GM21576 (cell line): ENCODE results near the gene CDKN1C.

ENCODE experiments used
- ATAC-seq: cut with Tn5 transposase; IDR thresholded peaks from one replicate; pipeline ENCODE4 v1.9.1; 2021; ENCODE audit warnings: mild to moderate bottlenecking, moderate library complexity; ENCODE audit not compliant: unreplicated experiment

CDKN1C gene

DNA sequence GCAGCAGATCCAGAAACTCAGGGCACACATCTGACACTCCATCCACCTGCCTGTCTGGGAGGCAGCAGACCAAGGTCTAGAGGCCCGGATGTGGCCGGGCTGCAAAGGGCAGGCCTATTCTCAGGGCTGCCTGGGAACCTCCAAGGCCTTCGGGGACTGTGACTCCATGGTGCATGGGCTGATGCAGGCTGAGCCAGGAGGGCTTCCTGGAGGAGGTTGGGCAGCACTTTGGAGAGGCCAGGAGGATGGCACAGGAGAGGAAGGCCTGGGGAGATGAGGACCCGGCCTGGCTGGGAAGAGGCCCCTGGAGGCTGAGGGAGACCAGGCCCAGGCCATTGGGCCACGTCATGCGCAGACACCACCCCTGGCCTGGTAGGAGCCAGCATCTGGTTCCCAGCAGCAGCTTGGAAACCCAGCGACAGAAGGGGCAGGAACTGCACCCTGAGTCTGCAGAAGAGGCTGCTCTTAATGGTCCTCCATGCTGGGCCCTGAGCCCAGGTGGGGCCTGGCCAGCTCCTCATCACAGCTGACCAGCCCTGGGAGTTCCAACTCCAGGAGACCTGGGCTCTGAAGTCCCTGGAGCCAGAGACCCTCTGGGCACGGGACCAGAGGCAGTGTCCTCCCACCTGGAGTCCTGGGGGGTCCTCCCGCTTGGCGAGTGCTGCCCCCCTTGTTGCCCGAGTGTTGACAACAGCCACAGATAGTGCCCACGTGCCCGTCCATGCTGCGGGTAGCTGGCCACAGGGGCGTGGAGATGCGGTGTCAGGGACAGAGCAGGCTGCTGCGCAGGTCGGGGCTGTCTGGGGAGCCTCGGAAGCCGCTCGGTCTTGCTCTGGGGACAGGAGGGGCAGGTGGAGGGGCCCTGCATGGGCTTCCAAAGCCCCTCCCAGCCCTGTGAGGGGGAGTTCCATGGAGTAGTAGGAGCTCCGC lies 38.1 kb upstream of the CDKN1C start:
- ATAC-seq: no peak

DNA sequence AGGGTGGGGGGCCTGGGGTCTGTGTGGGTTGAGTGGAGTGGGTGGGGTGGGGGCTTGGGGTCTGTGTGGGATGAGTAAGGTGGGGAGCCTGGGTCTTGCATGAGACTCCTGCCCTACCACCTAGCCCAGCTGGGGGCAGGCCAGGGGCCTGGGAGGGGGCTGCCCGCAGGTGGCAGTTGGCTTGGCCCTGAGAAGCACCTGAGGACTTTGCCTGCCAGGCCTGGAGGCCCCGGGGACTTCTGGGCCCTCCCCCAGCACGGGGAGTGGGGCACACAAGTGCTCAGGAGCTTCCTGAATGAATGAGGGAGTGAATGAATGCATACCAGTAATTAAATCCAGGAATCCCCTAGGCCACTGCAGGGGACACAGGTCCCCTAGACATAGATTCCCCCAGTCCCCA lies 37.1 kb upstream of the CDKN1C start:
- no peak for ATAC-seq

DNA sequence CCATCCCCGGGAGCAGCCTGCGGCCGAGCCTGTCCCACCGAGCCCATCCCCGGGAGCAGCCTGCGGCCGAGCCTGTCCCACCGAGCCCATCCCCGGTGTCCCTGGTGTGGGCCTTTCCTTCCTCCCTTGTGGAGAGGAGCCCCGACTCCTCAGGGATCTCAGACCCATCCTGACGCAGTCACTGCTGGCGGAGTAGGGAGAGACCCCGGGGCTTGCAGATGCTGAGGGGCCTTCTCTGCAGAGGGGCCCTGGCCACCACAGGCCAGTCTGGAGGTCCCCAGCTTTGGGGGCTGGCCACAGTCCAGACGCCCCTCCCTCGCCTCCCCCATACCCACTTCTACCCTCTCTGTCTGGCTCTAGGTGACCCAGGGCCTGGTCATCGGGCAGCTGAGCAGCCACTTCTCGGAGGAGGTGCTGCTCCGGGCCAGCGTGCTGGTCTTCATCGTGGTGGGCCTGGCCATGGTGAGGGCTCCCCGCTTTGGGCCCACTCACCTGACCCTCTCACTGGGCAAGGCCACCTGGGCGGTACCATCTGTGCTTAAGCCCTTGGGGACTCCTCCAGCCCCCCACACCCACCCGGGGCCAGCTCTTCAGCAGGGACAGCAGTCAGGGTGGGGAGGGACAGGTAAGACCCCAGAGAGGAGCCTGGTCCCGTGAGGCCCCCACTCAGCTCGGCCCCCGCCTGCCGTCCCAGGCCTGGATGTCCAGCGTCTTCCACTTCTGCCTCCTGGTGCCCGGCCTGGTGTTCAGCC lies 36.3 kb upstream of the CDKN1C start:
- no peak for ATAC-seq

DNA sequence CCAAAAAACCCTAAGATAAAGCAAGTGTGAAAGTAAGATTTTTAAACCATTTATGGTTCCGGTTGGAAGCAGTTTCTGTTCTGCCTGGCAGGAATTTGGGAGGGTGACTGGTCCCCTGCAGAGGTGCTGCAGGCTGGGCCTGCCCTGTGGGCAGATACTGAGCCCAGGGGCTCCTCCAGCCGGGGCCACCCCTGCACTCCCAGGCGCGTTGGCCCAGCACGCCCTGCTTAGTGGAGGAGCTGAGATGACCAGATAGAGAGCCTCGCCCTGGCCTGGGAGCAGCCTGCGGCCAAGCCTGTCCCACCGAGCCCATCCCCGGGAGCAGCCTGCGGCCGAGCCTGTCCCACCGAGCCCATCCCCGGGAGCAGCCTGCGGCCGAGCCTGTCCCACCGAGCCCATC lies 35.7 kb upstream of the CDKN1C start:
- no peak for ATAC-seq

DNA sequence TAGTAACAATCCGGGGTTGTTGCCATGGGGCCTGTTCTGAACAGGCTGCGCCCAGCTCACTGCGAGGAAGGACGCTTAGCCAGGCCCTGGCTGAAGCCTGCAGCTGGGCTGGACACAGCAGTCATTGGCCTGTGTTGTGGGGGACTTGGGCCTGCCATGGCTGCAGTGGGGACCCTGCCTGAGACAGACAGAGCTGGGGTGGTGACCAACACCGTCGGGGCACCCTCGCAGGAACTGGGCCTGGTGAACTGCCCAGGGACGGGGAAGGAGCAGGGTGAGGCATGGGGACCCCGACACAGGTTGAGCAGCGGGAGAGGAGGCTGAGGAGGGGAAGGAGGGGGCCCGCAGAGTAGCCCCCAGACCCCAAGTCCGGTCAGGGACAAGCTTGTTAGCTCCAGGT lies 34.8 kb upstream of the CDKN1C start:
- ATAC-seq: no peak

DNA sequence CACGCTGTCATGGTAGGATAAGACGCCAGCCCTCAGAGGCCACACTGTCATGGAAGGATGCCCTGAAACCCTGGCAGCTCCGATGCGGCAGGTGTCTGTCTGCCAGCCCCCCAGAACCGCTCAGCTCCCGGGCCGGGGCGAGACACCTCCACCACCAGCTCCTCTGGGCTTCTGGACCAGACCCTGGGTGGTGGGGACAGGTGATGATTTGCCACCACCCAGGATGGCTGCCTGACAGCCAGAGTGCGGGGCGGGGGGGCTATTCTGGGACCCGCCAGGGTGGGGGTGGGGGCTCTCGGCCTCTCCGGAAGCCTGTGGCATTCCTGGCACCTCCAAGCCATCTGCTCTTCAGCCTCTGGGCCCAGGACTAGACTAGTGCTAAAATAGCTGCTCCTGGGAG lies 34.3 kb upstream of the CDKN1C start:
- ATAC-seq: no peak

DNA sequence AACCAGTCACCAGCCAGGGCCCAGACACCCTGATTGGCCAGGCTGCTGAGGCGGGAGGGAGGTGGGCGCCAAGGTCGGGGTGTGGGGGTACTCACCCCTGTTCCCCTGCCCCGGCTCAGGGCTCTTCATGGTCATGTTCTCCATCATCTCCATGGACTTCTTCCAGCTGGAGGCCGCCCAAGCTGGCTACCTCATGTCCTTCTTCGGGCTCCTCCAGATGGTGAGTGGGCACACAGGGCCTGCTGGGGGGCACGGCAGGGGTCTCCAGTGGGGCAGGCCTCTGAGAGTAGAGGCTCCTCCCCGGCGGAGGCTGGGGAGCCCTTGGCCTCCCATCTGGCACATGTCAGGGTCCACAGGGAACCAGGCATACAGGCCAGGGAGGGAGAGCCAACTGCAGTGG lies 33.6 kb upstream of the CDKN1C start:
- no peak for ATAC-seq

DNA sequence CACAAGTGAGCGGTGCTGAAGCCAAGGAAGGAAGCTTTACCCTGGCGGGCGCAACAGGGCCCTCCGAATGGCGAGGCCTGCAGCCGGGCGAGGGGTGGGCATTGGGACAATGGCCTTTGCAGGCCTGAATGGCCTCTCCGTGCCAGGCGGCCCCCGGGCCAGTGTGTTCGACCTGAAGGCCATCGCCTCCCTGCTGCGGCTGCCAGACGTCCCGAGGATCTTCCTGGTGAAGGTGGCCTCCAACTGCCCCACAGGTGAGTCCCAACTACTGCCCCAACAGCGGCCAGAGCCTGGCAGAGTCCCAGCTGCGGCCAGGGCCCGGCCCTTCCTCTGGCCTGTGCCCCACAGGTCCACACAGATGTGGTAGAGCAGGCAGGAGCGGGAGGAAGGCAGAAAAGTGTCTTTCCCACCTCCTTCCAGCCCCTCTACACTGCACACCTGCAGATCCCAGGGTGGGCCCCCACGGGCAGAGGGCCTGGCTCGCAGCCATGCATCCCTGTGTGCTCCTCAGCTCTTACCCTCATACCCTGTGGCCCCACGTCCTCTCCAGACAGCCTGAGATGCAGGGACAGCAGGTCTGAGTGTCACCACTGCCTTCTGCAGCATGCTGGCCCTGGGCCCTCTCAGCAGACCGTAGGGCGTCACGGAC lies 32.4 kb upstream of the CDKN1C start:
- ATAC-seq: no peak

DNA sequence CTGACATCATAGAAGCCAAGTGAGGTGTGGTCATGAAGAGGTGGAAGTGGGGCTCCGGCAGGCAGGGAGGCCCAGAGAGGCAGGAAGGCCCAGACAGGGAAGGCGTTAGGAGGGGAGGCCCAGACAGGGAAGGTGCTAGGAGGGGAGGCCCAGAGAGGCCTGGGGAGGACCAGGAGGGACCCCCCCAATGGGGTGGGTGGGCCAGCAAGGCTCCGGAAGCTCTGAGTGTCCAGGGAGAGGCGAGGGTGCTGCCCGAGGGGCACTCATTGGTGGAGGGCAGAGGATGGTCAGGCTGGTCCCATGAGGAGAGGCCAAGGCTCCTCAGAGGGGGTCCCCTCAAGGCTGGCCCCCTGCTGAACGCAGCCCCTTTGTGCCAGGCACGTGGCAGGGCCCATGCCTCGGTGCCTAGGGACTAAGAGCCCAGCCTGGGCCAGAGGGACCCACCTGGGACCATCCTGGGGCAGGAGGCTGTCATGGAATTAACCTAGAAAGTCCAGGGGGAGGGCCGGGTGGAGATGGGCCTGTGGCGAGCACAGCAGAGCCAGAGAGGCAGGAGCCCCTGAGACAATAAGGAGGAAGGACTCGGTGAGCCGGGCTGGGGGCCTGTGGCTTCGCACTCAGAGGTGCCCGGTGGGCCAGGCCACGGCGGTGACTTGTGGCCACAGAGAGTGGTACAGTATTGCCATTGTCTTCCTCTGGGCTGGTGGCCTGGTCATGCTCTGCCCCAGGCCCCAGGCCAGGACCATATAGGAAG lies 31.5 kb upstream of the CDKN1C start:
- ATAC-seq: no peak

DNA sequence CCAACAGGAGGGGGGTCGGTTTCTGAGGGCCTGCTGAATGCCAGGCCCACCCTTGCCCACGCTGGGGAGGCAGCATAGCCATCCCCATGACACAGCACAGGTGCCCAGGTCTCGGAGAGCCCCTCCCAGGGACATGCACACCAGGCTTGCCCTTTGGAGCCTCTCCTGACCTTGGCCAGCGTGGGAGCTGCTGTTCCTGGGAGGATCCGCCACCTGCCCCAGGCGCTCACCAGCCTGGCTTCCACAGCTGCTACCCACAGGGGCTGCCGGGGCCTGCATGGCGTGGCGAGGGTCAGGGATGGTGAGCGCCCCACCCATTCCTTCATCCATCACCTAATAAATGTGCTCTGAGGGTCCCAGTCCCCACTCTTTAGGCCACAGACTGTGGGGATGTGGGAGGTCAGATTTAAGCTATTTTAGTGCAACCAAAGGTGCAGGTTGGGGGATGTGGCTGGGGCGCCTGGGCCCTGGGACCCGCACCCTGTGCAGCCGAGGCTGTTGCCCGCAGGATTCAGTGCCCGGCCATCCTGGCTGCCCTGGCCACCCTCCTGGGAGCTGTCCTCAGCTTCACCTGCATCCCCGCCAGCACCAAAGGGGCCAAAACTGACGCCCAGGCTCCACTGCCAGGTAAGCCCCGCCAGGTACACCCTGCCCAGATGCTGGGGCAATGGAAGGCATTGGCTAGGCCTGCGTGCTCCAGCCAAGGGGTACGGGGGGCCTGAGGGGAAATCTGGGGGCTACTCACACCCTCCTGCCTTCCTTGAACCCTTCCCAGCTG lies 30.7 kb upstream of the CDKN1C start:
- no peak for ATAC-seq

DNA sequence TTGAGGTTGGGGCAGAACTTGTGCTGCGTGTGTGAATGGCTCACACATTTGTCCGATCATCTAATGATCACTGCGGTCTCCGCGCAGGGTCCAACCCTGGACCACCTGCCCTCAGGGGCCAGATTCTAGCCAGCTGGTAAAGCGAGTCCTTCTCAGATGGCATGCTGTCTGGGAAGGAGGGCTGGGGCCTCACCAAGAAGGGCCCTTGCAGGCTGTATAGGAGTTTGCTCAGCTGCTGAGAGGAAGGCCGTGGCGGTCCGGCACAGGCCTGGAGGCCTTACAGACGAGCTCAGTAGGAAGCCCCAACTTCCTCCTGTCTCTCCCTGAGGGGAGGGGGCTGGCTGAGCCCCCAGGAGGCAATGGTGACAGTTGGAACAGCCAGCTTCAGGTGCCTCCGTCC lies 29.9 kb upstream of the CDKN1C start:
- ATAC-seq: no peak

DNA sequence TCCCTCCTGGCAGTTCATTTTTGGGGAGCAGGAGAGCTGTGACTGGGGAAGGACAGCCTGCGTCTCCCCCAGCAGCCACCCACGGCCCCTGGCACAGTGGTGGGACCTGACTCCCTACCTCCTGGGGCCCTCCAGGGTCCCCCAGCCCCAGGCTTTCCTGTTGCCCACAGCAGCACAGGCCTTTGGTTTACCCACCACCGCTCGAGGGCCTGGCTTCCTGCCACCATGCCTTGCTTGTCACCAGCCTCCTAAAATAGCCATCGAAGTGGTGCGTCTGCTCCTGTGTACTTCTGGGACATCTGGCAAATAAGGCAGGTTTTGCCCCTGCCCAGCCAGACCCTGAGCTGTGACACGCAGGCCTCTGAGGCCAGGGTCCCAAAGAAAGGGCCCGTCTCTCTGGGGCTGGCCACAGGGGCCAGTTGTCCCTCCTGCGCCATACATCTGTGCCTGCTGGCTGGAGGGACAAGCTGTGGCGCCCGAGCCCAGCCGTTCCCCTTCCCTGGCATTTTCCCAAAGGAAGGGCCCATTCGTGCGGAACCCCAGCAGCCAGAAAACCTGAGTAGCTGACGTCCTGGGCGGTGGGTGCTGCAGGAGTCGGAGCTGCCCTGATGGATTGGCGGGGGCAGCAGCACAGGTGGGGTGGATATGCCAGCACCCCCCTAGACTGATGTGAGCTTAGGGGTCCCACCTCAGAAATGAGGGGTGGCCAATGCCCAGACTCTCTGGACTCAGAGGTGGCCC lies 29.1 kb upstream of the CDKN1C start:
- ATAC-seq: no peak

DNA sequence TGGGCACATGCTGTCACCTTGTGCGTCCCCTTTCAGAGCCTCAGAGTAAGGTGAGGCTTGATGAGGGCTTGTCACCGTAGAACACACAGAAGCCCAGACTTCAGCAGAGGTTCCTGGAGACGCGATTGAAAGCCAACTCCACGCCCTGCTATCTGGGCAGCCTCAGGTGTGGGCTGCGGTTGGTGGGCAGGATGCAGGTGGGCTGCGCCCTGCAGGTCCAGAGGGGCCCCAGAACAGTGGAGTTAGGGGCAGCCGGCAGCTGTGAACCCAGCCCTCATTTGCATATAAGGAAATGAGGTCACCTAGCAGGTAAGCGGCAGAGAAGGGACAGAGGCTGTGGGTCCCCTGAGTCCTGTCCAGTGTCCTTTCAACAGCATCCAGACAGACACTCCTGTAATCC lies 28.2 kb upstream of the CDKN1C start:
- no peak for ATAC-seq

DNA sequence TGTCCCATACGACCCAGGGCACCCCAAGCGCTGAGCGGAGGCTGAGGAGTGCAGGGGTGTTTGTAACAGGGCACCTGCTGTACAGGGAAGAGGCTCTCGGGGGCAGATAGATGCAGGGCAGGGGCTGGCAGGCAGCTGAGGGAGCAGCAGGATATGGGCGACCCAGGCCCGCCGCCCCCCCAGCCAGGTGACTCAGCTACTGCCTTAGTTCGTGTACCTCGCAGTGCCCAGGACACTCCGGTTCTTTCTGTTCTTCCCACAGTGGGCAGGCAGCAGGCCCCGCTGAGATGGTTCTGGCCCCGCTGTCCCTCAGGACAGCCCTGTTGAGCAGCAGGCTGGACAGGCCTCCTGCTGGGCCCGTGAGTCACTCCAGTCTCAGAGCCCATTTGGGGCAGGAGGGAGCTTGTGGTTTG lies 27.4 kb upstream of the CDKN1C start:
- ATAC-seq: no peak

DNA sequence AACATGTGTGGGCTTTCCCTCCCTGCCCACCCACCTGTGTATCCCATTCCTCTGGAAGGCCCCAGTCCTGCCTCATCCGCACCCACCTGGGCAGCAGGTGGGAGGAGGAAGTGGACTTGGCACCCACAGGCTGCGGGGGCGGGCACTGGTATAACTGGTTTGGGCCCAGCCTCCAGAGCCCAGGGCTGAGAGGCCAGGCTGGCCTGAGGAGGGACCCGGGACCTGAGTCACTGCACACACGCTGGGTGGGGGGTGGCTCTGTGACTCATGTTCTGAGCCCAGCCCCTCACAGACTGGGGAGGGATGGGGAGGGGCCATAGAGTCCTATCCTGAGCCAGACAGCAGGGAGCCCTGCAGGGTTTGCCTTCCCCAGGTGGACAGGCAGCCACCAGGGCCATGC lies 26.9 kb upstream of the CDKN1C start:
- no peak for ATAC-seq

DNA sequence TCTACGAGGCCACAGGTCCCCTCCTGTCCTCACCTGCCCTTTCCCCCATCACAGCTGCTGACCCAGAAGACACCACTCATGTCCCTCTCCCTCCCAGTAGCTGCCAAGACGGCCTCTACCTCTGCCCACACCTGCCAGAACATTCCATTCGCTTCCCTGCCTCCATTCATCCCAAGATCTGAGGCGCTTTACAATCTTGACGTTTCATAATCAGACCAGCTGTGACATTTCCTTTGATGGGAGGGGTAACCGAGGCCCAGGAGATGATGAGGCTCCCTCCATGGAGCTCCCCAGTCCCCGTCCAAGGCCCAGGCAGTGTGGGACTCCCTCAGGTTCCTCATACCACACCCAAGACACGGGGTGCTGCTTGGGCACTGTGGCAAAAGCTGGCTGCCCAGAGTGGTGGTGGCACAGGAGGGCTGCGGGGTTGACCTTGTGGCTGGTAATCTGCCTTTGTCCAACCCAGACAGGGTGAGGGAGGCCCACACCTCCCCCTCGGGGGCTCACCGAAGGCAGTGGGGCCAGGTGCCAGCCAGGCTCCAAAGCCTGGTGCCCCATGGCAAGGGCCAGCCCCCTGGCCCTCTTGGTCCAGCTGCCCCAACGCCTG lies 26.3 kb upstream of the CDKN1C start:
- ATAC-seq: no peak

DNA sequence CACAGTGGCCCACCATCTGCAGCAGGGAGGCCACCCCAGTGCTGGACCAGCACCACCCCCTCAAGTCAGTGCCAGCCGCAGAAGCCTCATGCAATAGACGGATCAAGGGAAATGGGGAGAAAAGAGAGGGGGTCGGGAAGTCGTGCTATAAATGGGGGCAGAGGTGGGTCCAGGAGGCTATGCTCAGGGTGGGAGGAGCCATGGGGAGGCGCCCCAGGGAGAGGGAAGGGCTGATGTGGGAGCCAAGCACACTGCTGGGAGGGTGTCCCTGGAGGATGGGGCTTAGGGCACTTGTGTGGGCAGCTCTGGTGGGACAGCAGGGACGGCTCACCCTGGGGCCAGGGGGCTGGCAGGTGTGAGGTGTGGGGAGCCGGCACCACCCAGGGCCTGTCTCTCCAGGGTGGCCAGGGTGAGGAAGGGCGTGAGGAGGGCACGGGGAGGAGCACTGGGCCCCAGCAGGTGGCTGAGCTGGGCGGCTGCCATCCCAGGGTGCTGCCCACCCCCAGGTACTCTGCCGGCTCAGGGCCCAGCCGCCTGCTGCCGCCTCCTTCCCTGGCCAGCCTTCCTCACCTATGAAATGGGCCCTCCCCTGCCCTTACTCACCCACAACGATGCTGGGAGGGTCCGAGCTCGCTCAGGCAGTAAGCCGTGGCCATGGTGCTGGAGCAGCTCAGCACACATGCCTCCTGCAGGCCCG lies 25.7 kb upstream of the CDKN1C start:
- no peak for ATAC-seq

DNA sequence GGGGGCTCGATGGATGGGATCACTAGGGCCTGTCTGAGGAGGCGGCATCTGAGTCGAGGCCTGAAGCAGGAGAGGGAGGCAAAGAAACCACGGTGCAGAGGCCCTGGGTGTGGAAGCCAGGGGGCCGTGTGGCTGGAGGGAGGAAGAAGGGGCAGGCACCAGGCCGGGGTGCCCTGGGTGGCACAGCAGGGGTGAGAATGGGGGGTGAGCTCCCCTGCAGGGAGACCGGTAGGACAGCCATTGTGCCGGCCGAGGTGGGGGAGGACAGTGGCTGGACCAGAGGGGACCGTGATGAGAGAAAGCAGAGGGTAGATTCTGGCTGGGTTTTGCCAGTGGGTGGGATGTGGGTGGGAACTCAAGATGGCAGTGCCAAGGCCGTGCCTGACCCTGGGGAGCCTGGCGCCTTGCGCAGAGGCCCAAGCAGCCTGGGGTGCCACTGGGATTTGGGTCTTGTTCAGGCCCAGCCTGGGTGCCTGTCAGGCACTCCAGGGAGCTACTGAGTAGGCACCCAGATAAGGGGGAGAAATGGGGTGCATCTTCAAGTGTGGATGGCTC lies 24.9 kb upstream of the CDKN1C start:
- no peak for ATAC-seq
